Coronary artery (tissue), 2 donors: ENCODE measurements around the gene CMTR1.
"Not testable (repeated sequence)": the region's sequence is repeated elsewhere in the genome, so short reads cannot be mapped to it uniquely, and the experiment has no call there.

ENCODE experiments used
- DNase-seq: peaks from one replicate; pipeline ENCODE4 v3.0.0-alpha.2; 2017; ENCODE audit warnings: low spot score
- H3K27ac ChIP-seq, 2 donors: fragments of 200-600 bp; sonication (generic); one replicate each; pipeline ENCODE4 v1.5.1; 2016 to 2019
- H3K4me3 ChIP-seq: fragments of 200-600 bp; sonication (generic); 2 replicates; pipeline ENCODE4 v1.5.1; 2016; ENCODE audit warnings: mild to moderate bottlenecking, moderate library complexity
- CTCF ChIP-seq: fragments of 200-600 bp; sonication (generic); IDR thresholded peaks from one replicate; pipeline ENCODE4 v1.5.1; 2019; ENCODE audit warnings: antibody characterized with exemption

The CMTR1 gene

GRCh38 chr6:37499433-37500293 is 66.6 kb downstream of the CMTR1 start, which contains the start of gene CCDC167:
Gene CCDC167, minus strand, starts transcription at chr6:37499893. Its CDS starts 30 bp downstream, at chr6:37499863.
- peak within 1 kb of the TSS in 1 of 2 donors; percentile 56 for H3K27ac ChIP-seq
- peak; percentile 94 for DNase-seq
- TF ChIP-seq CTCF, result no peak

GRCh38 chr6:37500294-37500608 is 67.2 kb downstream of the CMTR1 start:
- H3K27ac ChIP-seq, result no peak overlapping the region
- TF ChIP-seq CTCF, result no peak
- no peak for DNase-seq
- peak overlapping the region; percentile 83 for H3K4me3 ChIP-seq

More at GRCh38 chr6:37499433-37500293, 66.6 kb downstream of the CMTR1 start, which contains the start of gene CCDC167:
- peak within 1 kb of the TSS; percentile 83 for H3K4me3 ChIP-seq

- H3K27ac ChIP-seq, H3K4me3 ChIP-seq, DNase-seq: not testable (repeated sequence)
Measured at GRCh38 chr6:37500904-37501303, 67.9 kb downstream of the CMTR1 start.

- DNase-seq, result no peak
- H3K4me3 ChIP-seq, result no peak overlapping the region
- no peak overlapping the region for H3K27ac ChIP-seq
- no peak for TF ChIP-seq CTCF
Measured at GRCh38 chr6:37501632-37502491, 68.8 kb downstream of the CMTR1 start.

- no peak overlapping the region for H3K27ac ChIP-seq
- no peak overlapping the region for H3K4me3 ChIP-seq
- no peak for TF ChIP-seq CTCF
- DNase-seq, result no peak
Measured at GRCh38 chr6:37502703-37503291, 69.8 kb downstream of the CMTR1 start.

GRCh38 chr6:37503309-37503965 is 70.4 kb downstream of the CMTR1 start:
- H3K4me3 ChIP-seq, result no peak overlapping the region
- no peak for DNase-seq
- TF ChIP-seq CTCF, result no peak
- no peak overlapping the region for H3K27ac ChIP-seq

GRCh38 chr6:37504024-37504423 is 71.0 kb downstream of the CMTR1 start:
- Histone ChIP-seq H3K4me3 (no peak overlapping the region), H3K27ac (no peak overlapping the region)
- DNase-seq, result no peak
- no peak for TF ChIP-seq CTCF
